Activated CD4-positive, alpha-beta memory T cell treated with anti-CD3 and anti-CD28 coated beads, Interleukin-2, amount 10 ng/mL, durations not matched to agents 7 days and 5 days (primary cell): ENCODE results near the gene EMP3. TPM values are rescaled to one million over a fixed set of nuclear protein-coding genes. Genes with fewer than 3 reads are reported as not detected.
A peak's percentile ranks its signal among the peaks of the same experiment; 100 is the strongest.

ENCODE experiments used
- CTCF ChIA-PET: fragments of 350-600 bp; sonication (Branson Sonifier 250); formaldehyde crosslinking; loops from one replicate; lab custom pipeline; 2021; ENCODE audit warnings: antibody characterized with exemption, inconsistent platforms; lab: Charles Lee
- POLR2A ChIA-PET: fragments of 350-600 bp; sonication (Branson Sonifier 250); formaldehyde crosslinking; loops from one replicate; lab custom pipeline; 2021; ENCODE audit warnings: antibody characterized with exemption; lab: Charles Lee
- DNase-seq: peaks from one replicate; pipeline ENCODE4 v3.0.0-alpha.2; 2020
- H3K27ac Mint-ChIP-seq: one replicate; pipeline ENCODE4 v1.8.0; 2021; ENCODE audit warnings: mild to moderate bottlenecking, mixed read lengths
- H3K27me3 Mint-ChIP-seq: one replicate; pipeline ENCODE4 v1.8.0; 2021; ENCODE audit warnings: mixed read lengths
- H3K36me3 Mint-ChIP-seq: one replicate; pipeline ENCODE4 v1.8.0; 2021; ENCODE audit warnings: low read depth, mixed read lengths
- H3K4me1 Mint-ChIP-seq: one replicate; pipeline ENCODE4 v1.8.0; 2021; ENCODE audit warnings: mixed read lengths
- H3K4me3 Mint-ChIP-seq: one replicate; pipeline ENCODE4 v1.8.0; 2021; ENCODE audit warnings: mild to moderate bottlenecking, mixed read lengths
- H3K9me3 Mint-ChIP-seq: one replicate; pipeline ENCODE4 v1.8.0; 2021; ENCODE audit warnings: mixed read lengths
- total RNA-seq, 2 experiments: library from RNA; stranded (reverse); gene quantifications; one replicate each; pipeline ENCODE4 v1.2.3, GENCODE V29; 2021

EMP3 gene
- total RNA-seq, 2 experiments from 2014 or later, result 418 to 447 TPM

DNA sequence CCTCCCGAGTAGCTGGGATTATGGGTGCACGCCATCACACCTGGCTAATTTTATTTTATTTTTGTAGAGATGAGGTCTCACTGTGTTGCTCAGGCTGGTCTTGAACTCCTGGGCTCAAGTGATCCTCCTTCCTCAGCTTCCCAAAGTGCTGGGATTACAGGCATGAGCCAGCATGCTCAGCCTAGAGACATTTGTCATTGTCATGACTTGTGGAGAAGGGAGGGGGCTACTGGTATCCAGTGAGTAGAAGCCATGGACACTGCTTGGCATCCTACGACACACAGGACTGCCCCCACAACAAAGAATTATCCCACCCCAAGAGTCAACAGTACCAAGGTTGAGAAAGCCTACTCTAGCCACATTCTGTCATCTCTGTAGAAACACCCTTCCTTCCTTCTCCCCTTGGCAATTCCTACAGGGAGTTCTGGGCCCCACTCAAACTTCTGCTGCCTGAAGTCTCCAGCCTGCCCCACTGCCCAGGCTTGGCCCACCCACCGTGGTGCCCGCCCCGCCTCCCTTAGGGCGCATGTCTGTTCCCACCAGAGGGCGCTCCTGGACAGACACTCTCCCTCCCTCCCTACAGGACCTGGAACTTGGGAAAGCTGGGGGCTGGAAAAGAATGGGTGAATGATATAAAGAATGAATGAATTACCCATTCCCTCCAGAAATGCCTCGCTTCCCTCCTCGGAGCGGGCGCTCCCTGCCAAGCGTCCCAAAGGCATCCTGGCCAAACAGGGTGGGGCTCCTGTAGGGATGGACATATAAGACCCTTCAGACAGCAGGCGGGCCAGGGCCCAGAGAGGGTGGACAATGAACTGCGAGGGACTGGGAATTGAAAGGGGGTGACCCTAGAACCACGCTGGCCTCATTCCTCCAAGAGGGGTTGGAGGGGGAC, 5.5 kb upstream of the EMP3 start:
- ChIA-PET CTCF (interaction anchor here (0.7 to 10.0 kb wide), 3 partner anchors 9 to 71 kb away, joined by 7 to 342 read pairs (median 10); partner anchors contain the start of gene KDELR1), POLR2A (interaction anchor here (1.3 to 8.5 kb wide), 2 partner anchors 12 to 61 kb away, joined by 4 to 265 read pairs; no protein-coding TSS in a partner anchor)
- Mint-ChIP-seq H3K9me3 (no peaks in the 10 kb centered on the region), H3K4me3 (no peak overlapping the region), H3K27ac (peak overlapping the region; percentile 98), H3K36me3 (peaks cover 3% of the 10 kb centered on the region), H3K4me1 (peaks cover 48% of the 10 kb centered on the region), H3K27me3 (no peaks in the 10 kb centered on the region)
- DNase-seq, result peak; percentile 82

DNA sequence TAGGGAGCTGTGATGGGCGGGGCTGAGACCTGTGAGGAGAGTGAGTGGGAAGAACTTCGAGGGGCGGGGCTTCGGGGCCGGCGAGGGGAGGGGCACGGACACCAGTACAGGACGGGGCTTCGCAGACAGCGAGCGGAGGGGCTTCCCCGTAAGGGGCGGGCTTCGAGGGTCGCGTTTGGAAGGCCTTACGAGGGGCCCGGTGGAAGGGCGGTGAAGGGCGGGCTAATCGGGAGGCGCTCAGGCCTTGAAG, 4.1 kb upstream of the EMP3 start:
- peak; percentile 99 for DNase-seq
- CTCF ChIA-PET, result interaction anchor here (0.6 to 10.0 kb wide), 12 partner anchors 9 to 1268 kb away, joined by 3 to 342 read pairs (median 4); partner anchors contain the start of genes KDELR1, SYNGR4 and TMEM143
- Mint-ChIP-seq H3K4me3 (peak overlapping the region; percentile 83), H3K27ac (peak overlapping the region; percentile 98), H3K27me3 (no peaks in the 10 kb centered on the region), H3K4me1 (peaks cover 54% of the 10 kb centered on the region), H3K9me3 (no peaks in the 10 kb centered on the region), H3K36me3 (peaks cover 16% of the 10 kb centered on the region)
- POLR2A ChIA-PET, result interaction anchor here (1.1 to 8.5 kb wide), 9 partner anchors 11 to 152 kb away, joined by 3 to 265 read pairs (median 8); partner anchors contain the start of genes CARD8, SYNGR4 and TMEM143

DNA sequence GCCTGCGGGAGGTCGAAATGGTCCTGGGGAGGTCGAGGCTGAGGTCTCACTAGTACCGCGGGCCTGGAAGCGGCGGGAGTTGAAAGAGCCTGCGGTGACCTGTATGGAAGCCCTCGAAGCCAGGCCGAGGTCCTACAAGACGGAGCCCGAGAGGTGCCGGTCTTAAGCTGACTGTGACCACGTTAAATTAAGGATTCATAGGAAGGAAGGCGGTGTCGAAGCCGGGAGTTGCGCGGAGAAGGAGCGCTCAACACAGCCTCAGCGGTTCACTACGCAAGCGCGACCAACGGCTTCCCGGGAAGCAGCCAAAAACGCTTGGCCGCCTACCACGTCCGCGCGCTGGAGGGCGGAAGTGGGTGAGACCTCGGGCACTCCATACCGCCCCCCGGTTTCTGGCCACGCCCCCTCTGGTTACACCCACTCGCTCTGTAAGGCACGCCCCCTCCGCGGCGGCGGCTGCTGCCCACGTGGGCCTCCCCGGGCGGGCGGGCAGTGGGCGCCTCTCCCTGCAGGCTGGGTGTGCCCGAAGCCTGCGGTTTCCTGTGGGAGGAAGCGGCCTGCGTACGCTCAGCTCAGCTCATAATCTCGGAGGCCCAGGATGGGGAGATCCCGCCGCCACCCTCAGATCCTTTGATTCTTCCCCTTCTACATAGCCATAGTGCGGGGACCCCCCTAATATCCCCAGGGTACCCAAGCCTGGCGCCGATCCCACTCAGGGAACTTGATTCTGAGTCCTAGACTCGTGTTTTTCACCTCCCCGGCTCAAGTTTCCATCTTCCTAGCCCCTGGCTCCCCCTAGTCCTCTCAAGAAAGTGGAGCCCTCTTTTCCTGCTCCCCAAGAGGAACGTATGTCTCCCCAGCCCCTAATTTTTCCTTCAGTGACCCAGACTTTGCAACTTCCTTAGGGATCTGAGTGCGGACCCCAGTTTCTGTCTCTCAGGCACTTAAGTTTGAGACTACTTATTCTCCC, 3.4 kb upstream of the EMP3 start:
- peak overlapping the region; percentile 83 for H3K4me3 Mint-ChIP-seq
- peak; percentile 100 for DNase-seq
- H3K27ac Mint-ChIP-seq, result peak overlapping the region; percentile 98
- POLR2A ChIA-PET, result interaction anchor here (1.1 to 8.5 kb wide), 8 partner anchors 10 to 153 kb away, joined by 3 to 265 read pairs (median 8); partner anchors contain the start of genes CARD8, SYNGR4 and TMEM143
- H3K4me1 Mint-ChIP-seq, result peaks cover 58% of the 10 kb centered on the region
- no peaks in the 10 kb centered on the region for H3K27me3 Mint-ChIP-seq
- no peaks in the 10 kb centered on the region for H3K9me3 Mint-ChIP-seq
- CTCF ChIA-PET, result interaction anchor here (0.6 to 10.0 kb wide), 11 partner anchors 8 to 263 kb away, joined by 3 to 342 read pairs (median 4); partner anchors contain the start of genes KDELR1, SYNGR4 and TMEM143
- H3K36me3 Mint-ChIP-seq, result peaks cover 21% of the 10 kb centered on the region

DNA sequence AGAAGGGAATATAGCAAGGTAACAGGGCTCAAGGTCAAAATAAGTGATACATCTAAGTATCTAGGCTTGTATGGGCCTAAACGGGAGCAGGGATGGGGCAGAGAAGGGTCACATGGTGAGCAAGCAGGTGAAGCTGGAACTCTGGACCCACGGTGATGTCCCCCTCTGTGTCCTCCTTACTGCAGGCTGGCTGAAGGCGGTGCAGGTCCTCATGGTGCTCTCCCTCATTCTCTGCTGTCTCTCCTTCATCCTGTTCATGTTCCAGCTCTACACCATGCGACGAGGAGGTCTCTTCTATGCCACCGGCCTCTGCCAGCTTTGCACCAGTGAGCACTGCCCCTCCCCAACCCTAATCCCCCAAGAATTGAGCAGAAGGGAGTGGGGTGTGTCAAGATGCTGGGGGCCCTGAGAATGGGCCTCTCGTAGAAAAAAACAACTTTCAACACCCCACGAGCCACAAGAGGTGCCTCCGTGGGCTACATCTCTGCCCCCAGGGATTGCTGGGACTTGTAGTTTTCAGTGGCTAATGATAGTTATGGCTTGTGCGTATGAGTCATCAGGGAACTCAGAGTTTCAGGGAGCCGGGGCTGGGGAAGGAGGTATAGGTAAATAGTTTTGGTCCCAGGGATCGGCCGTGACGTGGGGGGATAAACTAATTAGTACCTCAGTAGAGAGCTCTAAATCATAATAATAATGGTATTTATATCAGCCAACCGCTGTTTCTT, 4.0 kb downstream of the EMP3 start:
- peak; percentile 60 for DNase-seq
- peak overlapping the region; percentile 73 for H3K4me3 Mint-ChIP-seq
- ChIA-PET POLR2A (interaction anchor here (1.0 to 7.1 kb wide), 8 partner anchors 8 to 288 kb away, joined by 3 to 265 read pairs (median 3); partner anchors contain the start of genes EMP3, KDELR1, PLA2G4C and SYNGR4), CTCF (interaction anchor here (0.9 to 2.7 kb wide), 4 partner anchors 8 to 35 kb away, joined by 3 to 18 read pairs (median 8); partner anchors contain the start of genes SYNGR4 and TMEM143)
- H3K9me3 Mint-ChIP-seq, result peaks cover 3% of the 10 kb centered on the region
- H3K27me3 Mint-ChIP-seq, result no peaks in the 10 kb centered on the region
- H3K27ac Mint-ChIP-seq, result peak overlapping the region; percentile 95
- peaks cover 74% of the 10 kb centered on the region for H3K4me1 Mint-ChIP-seq
- H3K36me3 Mint-ChIP-seq, result peaks cover 68% of the 10 kb centered on the region

DNA sequence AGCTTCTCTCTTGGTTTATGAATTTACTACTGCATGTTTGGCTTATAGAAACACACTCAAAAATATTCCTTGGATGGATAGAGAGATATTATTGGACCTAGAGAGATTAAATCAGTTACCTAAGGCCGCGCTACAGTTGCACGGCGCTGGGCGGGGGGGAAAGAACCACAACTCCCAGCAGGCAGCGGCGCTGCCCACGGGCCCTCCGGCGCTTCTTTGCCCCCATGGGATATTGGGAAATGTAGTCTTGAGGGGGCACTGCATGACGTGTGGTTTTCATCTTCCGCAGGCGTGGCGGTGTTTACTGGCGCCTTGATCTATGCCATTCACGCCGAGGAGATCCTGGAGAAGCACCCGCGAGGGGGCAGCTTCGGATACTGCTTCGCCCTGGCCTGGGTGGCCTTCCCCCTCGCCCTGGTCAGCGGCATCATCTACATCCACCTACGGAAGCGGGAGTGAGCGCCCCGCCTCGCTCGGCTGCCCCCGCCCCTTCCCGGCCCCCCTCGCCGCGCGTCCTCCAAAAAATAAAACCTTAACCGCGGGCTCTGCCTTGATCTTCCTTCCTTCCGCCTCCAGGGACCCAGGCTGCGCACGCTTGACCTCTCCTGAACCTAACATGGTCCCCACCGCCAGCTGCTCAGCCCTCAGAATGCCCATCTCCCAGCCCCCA, 4.8 kb downstream of the EMP3 start:
- Mint-ChIP-seq H3K4me1 (peaks cover 74% of the 10 kb centered on the region), H3K4me3 (peak overlapping the region; percentile 73), H3K36me3 (peaks cover 72% of the 10 kb centered on the region), H3K9me3 (peaks cover 3% of the 10 kb centered on the region), H3K27me3 (no peaks in the 10 kb centered on the region), H3K27ac (peak overlapping the region; percentile 95)
- CTCF ChIA-PET, result interaction anchor here (0.7 to 2.7 kb wide), 4 partner anchors 8 to 164 kb away, joined by 3 to 18 read pairs (median 6); partner anchors contain the start of genes SYNGR4 and TMEM143
- DNase-seq, result peak; percentile 90
- POLR2A ChIA-PET, result interaction anchor here (1.0 to 7.1 kb wide), 6 partner anchors 8 to 288 kb away, joined by 3 to 265 read pairs (median 3); partner anchors contain the start of genes EMP3, PLA2G4C, SYNGR4 and TMEM143

DNA sequence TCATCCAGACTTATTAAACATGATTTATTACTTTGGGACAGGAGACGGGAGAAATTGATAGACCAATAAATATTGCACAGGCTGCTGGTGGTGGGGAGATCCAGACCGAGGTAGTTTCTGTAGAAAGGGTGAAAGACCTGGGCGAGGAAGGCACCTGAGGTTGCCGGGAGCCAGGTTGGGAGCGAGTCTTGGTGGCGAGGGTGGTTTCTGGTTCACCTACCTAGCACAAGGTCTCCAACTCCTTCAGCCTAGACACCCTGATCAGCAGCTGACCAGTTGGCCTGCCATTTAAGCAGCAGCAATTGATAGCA, 7.0 kb downstream of the EMP3 start:
- peaks cover 61% of the 10 kb centered on the region for H3K4me1 Mint-ChIP-seq
- no peaks in the 10 kb centered on the region for H3K27me3 Mint-ChIP-seq
- ChIA-PET CTCF (interaction anchor here (0.5 to 4.6 kb wide), 13 partner anchors 11 to 1986 kb away, joined by 3 to 342 read pairs (median 19); partner anchors contain the start of genes EMP3, GRWD1, KDELR1 and SYNGR4), POLR2A (interaction anchor here (0.8 to 7.1 kb wide), 11 partner anchors 11 to 1219 kb away, joined by 3 to 265 read pairs (median 4); partner anchors contain the start of genes EMP3, KDELR1, RPL18 and SPHK2)
- peak overlapping the region; percentile 95 for H3K27ac Mint-ChIP-seq
- H3K4me3 Mint-ChIP-seq, result peak overlapping the region; percentile 96
- no peak for DNase-seq
- peaks cover 52% of the 10 kb centered on the region for H3K36me3 Mint-ChIP-seq
- peaks cover 3% of the 10 kb centered on the region for H3K9me3 Mint-ChIP-seq

DNA sequence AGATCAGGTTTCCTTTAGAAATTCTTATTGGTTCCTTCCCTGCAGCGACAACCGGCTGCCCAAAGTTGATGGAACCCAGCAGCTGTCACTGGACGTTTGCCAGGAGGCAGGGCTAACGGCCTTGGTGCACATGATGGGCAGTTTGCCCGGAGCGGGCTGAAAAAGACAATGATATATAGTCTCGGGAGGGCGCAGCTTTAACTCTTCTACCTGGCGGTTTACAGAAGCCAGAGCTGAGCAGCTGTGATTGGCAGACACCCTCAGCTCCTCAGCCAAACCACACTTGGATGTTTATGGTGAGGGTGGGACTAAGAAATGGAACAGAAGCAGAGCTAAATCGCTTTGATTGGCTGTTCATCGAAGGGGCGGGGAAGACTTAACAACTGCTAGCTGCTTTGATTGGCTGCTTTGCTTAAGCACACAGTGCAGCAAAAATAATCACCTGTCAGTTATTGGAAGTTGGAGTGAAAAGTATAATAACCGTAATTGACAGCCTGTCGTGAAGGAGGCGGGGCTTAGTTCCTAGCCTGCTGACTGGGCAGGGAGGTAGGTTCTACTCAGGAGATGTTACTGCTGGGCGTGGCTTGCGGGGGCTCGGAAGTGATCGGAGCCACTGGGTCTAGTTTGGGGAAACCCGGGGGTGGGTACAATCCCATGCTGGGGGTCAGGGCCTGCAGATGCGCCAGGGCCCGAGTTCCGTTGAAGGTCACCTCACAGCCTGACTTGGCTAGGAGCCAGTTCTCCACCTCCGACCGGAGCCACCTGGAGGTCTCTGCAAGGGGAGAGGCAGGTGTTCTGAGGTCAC, 7.5 kb downstream of the EMP3 start:
- peak; percentile 97 for DNase-seq
- Mint-ChIP-seq H3K27me3 (no peaks in the 10 kb centered on the region), H3K9me3 (peaks cover 3% of the 10 kb centered on the region), H3K4me3 (peak overlapping the region; percentile 96), H3K36me3 (peaks cover 46% of the 10 kb centered on the region), H3K27ac (peak overlapping the region; percentile 95), H3K4me1 (peaks cover 57% of the 10 kb centered on the region)
- POLR2A ChIA-PET, result interaction anchor here (0.6 to 7.1 kb wide), 17 partner anchors 11 to 1220 kb away, joined by 3 to 265 read pairs (median 4); partner anchors contain the start of genes EMP3, KDELR1, RPL18 and SPHK2
- CTCF ChIA-PET, result interaction anchor here (0.5 to 4.6 kb wide), 15 partner anchors 12 to 1986 kb away, joined by 3 to 342 read pairs (median 12); partner anchors contain the start of genes EMP3, GRWD1, KDELR1 and SYNGR4

DNA sequence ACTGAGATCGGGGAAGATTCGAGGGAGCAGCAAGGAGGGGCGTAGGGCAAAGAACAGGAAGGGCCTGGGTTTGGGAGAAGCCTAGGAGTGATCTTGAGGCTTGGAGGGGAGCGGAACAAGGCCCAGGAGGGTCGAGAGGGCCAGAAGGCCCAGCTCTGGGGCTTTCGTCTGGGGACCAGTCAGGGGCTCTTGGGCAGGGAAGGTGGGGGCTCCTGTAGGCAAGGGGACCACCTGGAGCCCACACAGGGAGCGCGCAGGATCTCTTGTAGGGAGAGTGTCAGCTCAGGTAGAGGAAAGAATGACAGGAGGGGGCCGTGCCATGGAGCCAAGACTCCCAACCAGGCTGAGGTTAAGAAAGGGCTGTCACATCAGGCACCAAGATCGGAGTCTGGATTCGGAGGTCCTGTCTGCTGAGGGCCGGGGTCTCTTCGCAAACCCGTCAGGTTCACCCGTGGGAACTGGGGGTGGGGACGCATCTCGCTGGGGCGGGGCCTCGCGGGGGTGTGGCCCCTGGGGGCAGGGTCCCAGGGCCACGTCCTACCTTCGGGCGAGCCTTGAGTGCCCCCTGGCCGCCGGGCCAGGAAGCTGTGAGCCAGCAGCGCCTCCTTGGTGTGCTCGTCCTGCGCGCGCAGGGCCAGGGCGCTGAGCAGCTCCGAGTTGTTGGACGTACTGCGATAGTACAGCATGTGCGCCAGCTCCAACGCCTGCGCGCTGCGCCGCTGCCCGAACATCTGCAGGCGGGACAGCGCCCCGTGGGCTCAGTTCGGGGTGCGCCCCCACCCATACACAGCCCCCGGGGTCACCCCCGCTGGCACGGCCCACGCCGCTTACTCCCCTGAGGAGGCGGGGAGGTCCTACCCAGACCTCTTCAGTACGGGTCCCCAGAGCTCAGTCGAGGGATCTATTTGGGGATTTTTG, 8.4 kb downstream of the EMP3 start:
- Mint-ChIP-seq H3K27ac (peak overlapping the region; percentile 95), H3K9me3 (no peaks in the 10 kb centered on the region), H3K4me3 (peak overlapping the region; percentile 96), H3K27me3 (no peaks in the 10 kb centered on the region), H3K4me1 (peaks cover 53% of the 10 kb centered on the region), H3K36me3 (peaks cover 38% of the 10 kb centered on the region)
- CTCF ChIA-PET, result interaction anchor here (0.6 to 4.6 kb wide), 26 partner anchors 13 to 464 kb away, joined by 3 to 342 read pairs (median 5); partner anchors contain the start of genes EMP3, GRWD1, KDELR1 and SYNGR4
- DNase-seq, result peak; percentile 95
- POLR2A ChIA-PET, result interaction anchor here (0.5 to 7.1 kb wide), 22 partner anchors 12 to 1221 kb away, joined by 3 to 265 read pairs (median 4); partner anchors contain the start of genes CARD8, EMP3, KDELR1 and SYNGR4

DNA sequence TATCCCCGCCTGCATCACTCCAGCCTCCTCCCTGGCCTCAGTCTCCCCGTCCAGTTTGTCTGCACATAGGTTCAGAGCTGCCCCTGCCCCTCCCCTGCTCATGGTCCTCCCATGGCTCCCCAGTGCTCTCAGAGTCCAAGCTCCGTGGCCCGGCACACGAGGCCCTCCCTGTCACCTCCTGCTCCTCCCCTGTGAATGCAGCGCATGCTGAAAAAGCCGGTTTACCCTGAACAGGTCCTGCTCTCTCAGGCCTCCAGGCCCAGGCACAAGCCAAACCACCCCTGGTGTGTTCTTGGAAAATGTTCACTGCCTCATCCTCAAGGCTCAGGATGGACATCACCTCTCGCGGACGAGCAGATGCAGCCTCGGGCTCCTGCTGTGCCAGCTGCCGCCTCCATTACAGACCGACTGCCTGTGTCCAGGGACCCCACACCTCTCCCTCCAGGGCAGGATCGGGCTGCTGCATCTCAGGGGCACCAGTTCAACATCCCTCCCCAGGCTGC, 13.0 kb downstream of the EMP3 start:
- Mint-ChIP-seq H3K27me3 (no peaks in the 10 kb centered on the region), H3K27ac (no peak overlapping the region), H3K36me3 (peaks cover 8% of the 10 kb centered on the region), H3K4me3 (no peak overlapping the region), H3K4me1 (peaks cover 11% of the 10 kb centered on the region), H3K9me3 (no peaks in the 10 kb centered on the region)
- DNase-seq, result no peak
- ChIA-PET CTCF (interaction anchor here (1.1 kb wide), 1 partner anchor 24 kb away, joined by 4 read pairs; no protein-coding TSS in a partner anchor), POLR2A (no interaction called here)
